CD4-positive, alpha-beta T cell (primary cell): ENCODE data around the gene EIF2A. TPM values are rescaled to one million over a fixed set of nuclear protein-coding genes. Genes with fewer than 3 reads are reported as not detected.
A peak's percentile ranks its signal among the peaks of the same experiment; 100 is the strongest.

Experiments
- ATAC-seq: fragments of 200-7000 bp; cut with Tn5 transposase; one replicate; pipeline ENCODE4 v1.10.0; 2022; ENCODE audit warnings: mild to moderate bottlenecking; ENCODE audit not compliant: poor library complexity
- CTCF ChIA-PET: fragments of 350-600 bp; sonication (Branson Sonifier 250); formaldehyde crosslinking; loops from one replicate; lab custom pipeline; 2021; ENCODE audit warnings: antibody characterized with exemption, inconsistent platforms; lab: Charles Lee
- POLR2A ChIA-PET: fragments of 350-600 bp; sonication (Branson Sonifier 250); formaldehyde crosslinking; loops from one replicate; lab custom pipeline; 2021; ENCODE audit warnings: antibody characterized with exemption, inconsistent platforms; lab: Charles Lee
- DNase-seq, 14 experiments: peaks; one replicate each; pipeline ENCODE4 v3.0.0-alpha.2; 2013 to 2020; ENCODE audit warnings: mixed read lengths in 2 of 14
- H3K27ac ChIP-seq, 2 donors: one replicate each; pipeline versions ENCODE4 v1.5.1 to v1.7.0; 2013; ENCODE audit warnings: low read length in 2 of 2, low read depth in 1 of 2, mild to moderate bottlenecking in 1 of 2
- H3K27me3 ChIP-seq, 2 experiments: 1 replicate in 1 of 2; 2 replicates in 1 of 2; pipeline versions ENCODE4 v1.6.1 to v1.7.0; 2013; ENCODE audit warnings: low read length in 2 of 2, control low read depth in 1 of 2, mild to moderate bottlenecking in 1 of 2, moderate library complexity in 1 of 2; ENCODE audit not compliant: insufficient read depth in 2 of 2, control insufficient read depth in 1 of 2
- H3K36me3 ChIP-seq: one replicate; pipeline ENCODE4 v1.6.1; 2013; ENCODE audit warnings: low read length, control low read depth; ENCODE audit not compliant: insufficient read depth
- H3K4me1 ChIP-seq: one replicate; pipeline ENCODE4 v1.6.1; 2013; ENCODE audit warnings: low read length, control low read depth; ENCODE audit not compliant: insufficient read depth
- H3K4me3 ChIP-seq: one replicate; pipeline ENCODE4 v1.5.1; 2013; ENCODE audit warnings: mild to moderate bottlenecking, low read length, moderate library complexity
- H3K9me3 ChIP-seq, 2 experiments: 1 replicate in 1 of 2; 2 replicates in 1 of 2; pipeline versions ENCODE4 v1.6.1 to v1.7.0; 2013; ENCODE audit warnings: low read length in 2 of 2, mild to moderate bottlenecking in 2 of 2, control low read depth in 1 of 2, moderate library complexity in 1 of 2; ENCODE audit not compliant: control insufficient read depth in 1 of 2, insufficient read depth in 1 of 2
- H3K27ac Mint-ChIP-seq: one replicate; pipeline ENCODE4 v1.8.0; 2020; ENCODE audit warnings: mixed read lengths
- H3K27me3 Mint-ChIP-seq: one replicate; pipeline ENCODE4 v1.8.0; 2021; ENCODE audit warnings: mixed read lengths
- H3K36me3 Mint-ChIP-seq: one replicate; pipeline ENCODE4 v1.8.0; 2021; ENCODE audit warnings: low read depth, mixed read lengths
- H3K4me1 Mint-ChIP-seq: one replicate; pipeline ENCODE4 v1.8.0; 2021; ENCODE audit warnings: low read depth, mixed read lengths
- H3K4me3 Mint-ChIP-seq: one replicate; pipeline ENCODE4 v1.8.0; 2020; ENCODE audit warnings: mild to moderate bottlenecking, mixed read lengths
- H3K9me3 Mint-ChIP-seq: one replicate; pipeline ENCODE4 v1.8.0; 2020; ENCODE audit warnings: mixed read lengths
- CTCF ChIP-seq: fragments of 200-600 bp; IDR thresholded peaks from one replicate; pipeline ENCODE4 v1.8.0; 2022; ENCODE audit warnings: antibody characterized with exemption, mild to moderate bottlenecking
- intact Hi-C, 2 experiments: fragments of 100-400 bp; cut with DNase I in 1 of 2; cut with micrococcal nuclease in 1 of 2; formaldehyde crosslinking; loops; one replicate each; pipeline versions ENCODE4 v1.15.1 to v1.9.0; 2023 to 2025; cut with DNase I, micrococcal nuclease
- total RNA-seq, 174 experiments: library from RNA in 2 of 174; stranded (reverse) in 2 of 174; gene quantifications; one replicate each; pipeline ENCODE4 v1.2.3 and lab custom pipeline; 2021 to 2026

Gene EIF2A
- total RNA-seq, 2 experiments from 2014 or later, result 115 to 122 TPM

DNA sequence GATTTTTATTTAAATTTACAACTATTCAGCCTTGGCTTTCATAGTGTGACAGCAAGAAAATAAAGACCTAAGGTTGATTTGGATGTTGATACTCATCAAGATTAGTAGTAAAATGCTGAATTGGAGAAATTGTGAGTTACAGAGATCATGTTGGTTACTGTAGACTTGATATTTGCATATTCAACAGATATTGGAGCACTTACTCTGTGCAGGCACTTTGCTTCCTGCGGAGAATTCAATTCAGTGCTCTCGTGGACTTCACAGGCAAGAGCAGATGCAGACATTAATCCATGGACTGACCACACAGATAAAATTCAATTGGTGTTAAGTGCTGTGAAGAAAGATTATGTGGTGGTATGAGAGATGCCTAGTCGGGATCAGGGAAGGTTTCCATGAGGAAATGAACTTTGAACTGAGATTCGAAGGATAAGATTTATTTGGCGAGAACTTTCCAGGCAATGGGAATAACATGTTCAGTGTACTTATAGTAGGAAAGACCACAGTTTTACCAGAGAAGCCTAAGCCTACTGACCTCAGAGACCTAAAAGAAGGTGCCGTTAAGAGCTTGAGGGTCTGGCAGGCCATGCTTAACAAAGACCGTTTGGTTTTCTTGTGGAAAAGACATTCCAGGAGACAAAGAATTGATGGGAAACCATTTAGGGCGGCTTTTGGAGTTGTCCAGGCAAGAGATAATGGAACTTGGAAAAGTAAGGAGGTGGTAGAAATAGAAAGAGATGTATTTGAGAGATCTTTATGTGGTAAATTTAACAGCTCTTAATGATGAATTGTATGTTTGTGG, 60.9 kb downstream of the EIF2A start:
- H3K27me3 Mint-ChIP-seq, result no peaks in the 10 kb centered on the region
- Histone ChIP-seq H3K36me3 (peaks cover 25% of the 10 kb centered on the region), H3K9me3 (no peaks in the 10 kb centered on the region), H3K27ac (no peak overlapping the region), H3K27me3 (no peaks in the 10 kb centered on the region), H3K4me1 (peaks cover 43% of the 10 kb centered on the region), H3K4me3 (no peak overlapping the region)
- TF ChIP-seq CTCF, result no peak
- ChIA-PET CTCF (no interaction called here), POLR2A (interaction anchor here (0.8 to 1.2 kb wide), 4 partner anchors 9 to 156 kb away, joined by 3 to 5 read pairs (median 4); partner anchors contain the start of genes EIF2A and SERP1)
- no peaks in the 10 kb centered on the region for H3K9me3 Mint-ChIP-seq
- DNase-seq, result no peak
- peak overlapping the region; percentile 3 for H3K27ac Mint-ChIP-seq
- intact Hi-C loops, result no loop called here
- peaks cover 78% of the 10 kb centered on the region for H3K36me3 Mint-ChIP-seq
- H3K4me1 Mint-ChIP-seq, result peaks cover 91% of the 10 kb centered on the region
- no peak for ATAC-seq
- H3K4me3 Mint-ChIP-seq, result peak overlapping the region; percentile 75

- Histone ChIP-seq H3K36me3 (peaks cover 33% of the 10 kb centered on the region), H3K9me3 (no peaks in the 10 kb centered on the region), H3K27me3 (no peaks in the 10 kb centered on the region), H3K4me1 (peaks cover 38% of the 10 kb centered on the region), H3K27ac (no peak overlapping the region), H3K4me3 (no peak overlapping the region)
- ChIA-PET POLR2A (interaction anchor here (0.6 to 0.9 kb wide), 2 partner anchors 49 to 153 kb away, joined by 3 to 6 read pairs; partner anchors contain the start of gene SIAH2), CTCF (no interaction called here)
- no peak for TF ChIP-seq CTCF
- ATAC-seq, result no peak
- intact Hi-C loops, result no loop called here
- no peaks in the 10 kb centered on the region for H3K27me3 Mint-ChIP-seq
- peak overlapping the region; percentile 31 for H3K4me3 Mint-ChIP-seq
- no peak for DNase-seq
- H3K27ac Mint-ChIP-seq, result no peak overlapping the region
- peaks cover 87% of the 10 kb centered on the region for H3K4me1 Mint-ChIP-seq
- peaks cover 83% of the 10 kb centered on the region for H3K36me3 Mint-ChIP-seq
- H3K9me3 Mint-ChIP-seq, result no peaks in the 10 kb centered on the region
Observed at GRCh38 chr3:150609988-150610387, 63.4 kb downstream of the EIF2A start.

DNA sequence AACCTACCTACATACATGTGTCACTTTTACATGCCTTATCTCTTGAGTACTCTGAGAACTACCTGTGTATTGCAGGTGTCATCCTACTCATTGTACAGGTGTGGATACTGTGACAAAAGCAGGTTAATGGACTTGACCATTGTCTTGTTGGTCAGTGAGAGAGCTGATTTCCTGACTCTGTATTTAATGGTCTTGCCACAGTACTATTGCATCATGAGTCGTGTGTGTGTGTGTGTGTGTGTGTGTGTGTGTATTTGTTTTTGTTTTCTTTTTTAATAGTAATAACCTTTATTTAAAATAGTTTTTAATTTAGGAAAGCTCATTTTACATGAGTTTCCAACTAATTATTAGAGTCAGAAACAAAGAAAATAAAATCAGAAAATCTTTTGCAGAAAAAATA, 64.2 kb downstream of the EIF2A start:
- Mint-ChIP-seq H3K4me1 (peaks cover 79% of the 10 kb centered on the region), H3K27ac (no peak overlapping the region), H3K27me3 (no peaks in the 10 kb centered on the region), H3K9me3 (no peaks in the 10 kb centered on the region), H3K36me3 (peaks cover 84% of the 10 kb centered on the region), H3K4me3 (no peak overlapping the region)
- intact Hi-C loops, result no loop called here
- Histone ChIP-seq H3K4me3 (no peak overlapping the region), H3K27ac (no peak overlapping the region), H3K36me3 (peaks cover 33% of the 10 kb centered on the region), H3K9me3 (no peaks in the 10 kb centered on the region), H3K4me1 (peaks cover 38% of the 10 kb centered on the region), H3K27me3 (no peaks in the 10 kb centered on the region)
- no peak for TF ChIP-seq CTCF
- DNase-seq, result no peak
- no peak for ATAC-seq
- POLR2A ChIA-PET, result interaction anchor here (1.5 kb wide), 1 partner anchor 91 kb away, joined by 3 read pairs; no protein-coding TSS in a partner anchor
- CTCF ChIA-PET, result no interaction called here
